Astrocyte (in vitro differentiated cells and primary cell): ENCODE results near the gene PDE1A.

Experiments
- EZH2 ChIP-seq: IDR thresholded peaks from 2 replicates; pipeline ENCODE4 v1.6.1; 2012; ENCODE audit warnings: mild to moderate bottlenecking, low read length, inconsistent platforms; ENCODE audit not compliant: insufficient read depth
- TF ChIP-seq, protein P1 (sequence below): IDR thresholded peaks from 2 replicates; pipeline ENCODE4 v1.5.1; 2011; ENCODE audit warnings: low read depth, mild to moderate bottlenecking, inconsistent platforms, low read length, moderate library complexity; ENCODE audit not compliant: insufficient read depth

DNA sequence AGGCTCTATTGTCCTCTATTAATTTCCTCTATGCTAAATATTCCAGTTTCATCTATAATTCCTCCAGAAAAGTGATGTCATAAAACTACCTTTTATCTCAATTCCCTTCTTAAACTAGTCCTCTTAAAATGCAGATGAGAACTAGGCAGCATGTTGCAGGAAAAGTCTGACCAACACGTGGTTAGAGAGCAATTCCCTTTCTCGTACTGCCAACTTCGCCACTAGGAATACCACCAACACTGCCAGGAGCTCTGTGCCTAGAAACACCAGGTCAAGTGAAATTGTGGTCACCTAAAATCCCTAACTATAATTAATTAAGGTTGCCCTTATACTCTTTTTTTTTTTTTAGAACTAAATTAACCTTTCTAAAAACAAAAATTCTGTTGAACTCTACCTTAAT, 313.5 kb downstream of the PDE1A start:
- TF ChIP-seq, protein P1, sequence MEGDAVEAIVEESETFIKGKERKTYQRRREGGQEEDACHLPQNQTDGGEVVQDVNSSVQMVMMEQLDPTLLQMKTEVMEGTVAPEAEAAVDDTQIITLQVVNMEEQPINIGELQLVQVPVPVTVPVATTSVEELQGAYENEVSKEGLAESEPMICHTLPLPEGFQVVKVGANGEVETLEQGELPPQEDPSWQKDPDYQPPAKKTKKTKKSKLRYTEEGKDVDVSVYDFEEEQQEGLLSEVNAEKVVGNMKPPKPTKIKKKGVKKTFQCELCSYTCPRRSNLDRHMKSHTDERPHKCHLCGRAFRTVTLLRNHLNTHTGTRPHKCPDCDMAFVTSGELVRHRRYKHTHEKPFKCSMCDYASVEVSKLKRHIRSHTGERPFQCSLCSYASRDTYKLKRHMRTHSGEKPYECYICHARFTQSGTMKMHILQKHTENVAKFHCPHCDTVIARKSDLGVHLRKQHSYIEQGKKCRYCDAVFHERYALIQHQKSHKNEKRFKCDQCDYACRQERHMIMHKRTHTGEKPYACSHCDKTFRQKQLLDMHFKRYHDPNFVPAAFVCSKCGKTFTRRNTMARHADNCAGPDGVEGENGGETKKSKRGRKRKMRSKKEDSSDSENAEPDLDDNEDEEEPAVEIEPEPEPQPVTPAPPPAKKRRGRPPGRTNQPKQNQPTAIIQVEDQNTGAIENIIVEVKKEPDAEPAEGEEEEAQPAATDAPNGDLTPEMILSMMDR, result no peak
- TF ChIP-seq EZH2, result no peak
